ENCODE measurements around the gene BAAT. TPM values are rescaled to one million over a fixed set of nuclear protein-coding genes. Genes with fewer than 3 reads are reported as not detected.

Gene BAAT
- total RNA-seq, 2 donors from 2014 or later: not detected

DNA sequence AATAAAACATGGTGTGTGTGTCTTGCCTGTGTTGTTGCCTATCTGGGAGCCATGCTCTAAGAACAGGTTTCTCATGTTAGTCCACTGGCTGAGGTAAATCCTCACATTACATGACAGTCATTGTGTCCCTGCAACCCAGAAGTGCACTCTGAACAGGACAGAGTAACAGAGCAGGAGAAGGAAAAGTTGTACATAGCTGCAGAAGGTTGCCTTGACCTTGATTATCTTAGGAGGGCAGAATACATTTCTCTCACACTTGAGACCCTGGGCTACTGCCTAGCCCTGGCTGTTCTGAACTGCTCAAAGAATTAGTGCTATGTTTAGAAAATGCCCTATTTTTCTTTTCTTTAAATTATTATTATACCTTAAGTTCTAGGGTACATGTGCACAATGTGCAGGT lies 30.8 kb upstream of the BAAT start:
- peaks cover 21% of the 10 kb centered on the region for H3K9me3 ChIP-seq (ENCODE audit: control insufficient read depth, low read length, poor library complexity, severe bottlenecking)
- no peaks in the 10 kb centered on the region for H3K27me3 Mint-ChIP-seq
- H3K4me3 Mint-ChIP-seq: no peak overlapping the region
- peaks cover 9% of the 10 kb centered on the region for H3K36me3 Mint-ChIP-seq (ENCODE audit: low read depth)
- DNase-seq (no peak), ATAC-seq (no peak)
- no peaks in the 10 kb centered on the region for H3K4me1 Mint-ChIP-seq
- no peak overlapping the region for H3K27ac Mint-ChIP-seq

DNA sequence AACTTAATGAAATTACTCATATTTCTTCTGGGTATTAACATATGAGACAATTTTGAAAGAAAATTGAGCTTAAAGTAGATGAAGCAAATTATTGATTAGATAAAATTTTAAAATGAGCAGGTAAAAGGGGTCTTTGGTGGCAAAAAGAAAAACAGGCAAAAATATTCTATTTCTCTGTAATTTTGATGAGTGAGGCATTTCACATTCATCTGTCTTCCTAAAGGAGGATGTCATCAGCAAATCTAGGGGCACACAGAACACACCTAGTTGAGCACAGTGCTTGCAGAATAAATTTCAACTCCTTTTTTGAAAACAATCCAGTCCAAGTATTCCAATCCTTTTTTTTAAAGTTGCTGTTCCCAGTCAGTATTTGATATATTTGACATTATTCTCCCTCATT lies 30.0 kb upstream of the BAAT start:
- Mint-ChIP-seq H3K4me1 (no peaks in the 10 kb centered on the region), H3K4me3 (no peak overlapping the region), H3K27ac (no peak overlapping the region), H3K27me3 (no peaks in the 10 kb centered on the region), H3K36me3 (ENCODE audit: low read depth) (peaks cover 9% of the 10 kb centered on the region)
- ATAC-seq: no peak
- DNase-seq: no peak
- peaks cover 20% of the 10 kb centered on the region for H3K9me3 ChIP-seq (ENCODE audit: control insufficient read depth, low read length, poor library complexity, severe bottlenecking)

DNA sequence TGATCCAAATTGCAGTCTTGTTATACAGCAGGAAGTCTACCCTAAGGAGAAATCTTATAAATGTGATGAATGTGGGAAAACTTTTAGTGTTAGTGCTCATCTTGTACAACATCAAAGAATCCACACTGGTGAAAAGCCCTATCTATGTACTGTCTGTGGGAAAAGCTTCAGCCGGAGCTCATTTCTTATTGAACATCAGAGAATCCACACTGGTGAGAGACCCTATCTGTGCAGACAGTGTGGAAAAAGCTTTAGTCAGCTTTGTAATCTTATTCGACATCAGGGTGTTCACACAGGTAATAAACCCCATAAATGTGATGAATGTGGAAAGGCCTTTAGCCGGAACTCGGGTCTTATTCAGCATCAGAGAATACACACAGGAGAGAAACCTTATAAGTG lies 24.3 kb upstream of the BAAT start:
- ATAC-seq (no peak), DNase-seq (no peak)
- H3K9me3 ChIP-seq (ENCODE audit: control insufficient read depth, low read length, poor library complexity, severe bottlenecking): peaks cover 45% of the 10 kb centered on the region
- H3K36me3 Mint-ChIP-seq (ENCODE audit: low read depth): peaks cover 10% of the 10 kb centered on the region
- no peak overlapping the region for H3K4me3 Mint-ChIP-seq
- no peaks in the 10 kb centered on the region for H3K27me3 Mint-ChIP-seq
- no peak overlapping the region for H3K27ac Mint-ChIP-seq
- no peaks in the 10 kb centered on the region for H3K4me1 Mint-ChIP-seq

DNA sequence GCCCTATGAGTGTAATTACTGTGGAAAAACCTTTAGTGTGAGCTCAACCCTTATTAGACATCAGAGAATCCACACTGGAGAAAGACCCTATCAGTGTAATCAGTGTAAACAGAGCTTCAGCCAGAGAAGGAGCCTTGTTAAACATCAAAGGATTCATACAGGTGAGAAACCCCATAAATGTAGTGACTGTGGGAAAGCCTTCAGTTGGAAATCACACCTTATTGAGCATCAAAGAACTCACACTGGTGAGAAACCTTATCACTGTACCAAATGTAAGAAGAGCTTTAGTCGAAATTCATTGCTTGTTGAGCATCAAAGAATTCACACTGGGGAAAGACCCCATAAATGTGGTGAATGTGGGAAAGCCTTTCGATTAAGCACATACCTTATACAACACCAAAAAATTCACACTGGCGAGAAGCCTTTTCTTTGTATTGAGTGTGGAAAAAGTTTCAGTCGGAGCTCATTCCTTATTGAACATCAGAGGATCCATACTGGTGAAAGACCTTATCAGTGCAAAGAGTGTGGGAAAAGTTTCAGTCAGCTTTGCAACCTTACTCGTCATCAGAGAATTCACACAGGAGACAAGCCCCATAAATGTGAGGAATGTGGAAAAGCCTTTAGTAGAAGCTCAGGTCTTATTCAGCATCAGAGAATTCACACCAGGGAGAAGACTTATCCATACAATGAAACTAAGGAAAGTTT lies 23.7 kb upstream of the BAAT start:
- Mint-ChIP-seq H3K27ac (no peak overlapping the region), H3K4me1 (no peaks in the 10 kb centered on the region), H3K36me3 (ENCODE audit: low read depth) (peaks cover 13% of the 10 kb centered on the region), H3K4me3 (no peak overlapping the region), H3K27me3 (no peaks in the 10 kb centered on the region)
- ATAC-seq (no peak), DNase-seq (no peak)
- H3K9me3 ChIP-seq (ENCODE audit: control insufficient read depth, low read length, poor library complexity, severe bottlenecking): peaks cover 48% of the 10 kb centered on the region

DNA sequence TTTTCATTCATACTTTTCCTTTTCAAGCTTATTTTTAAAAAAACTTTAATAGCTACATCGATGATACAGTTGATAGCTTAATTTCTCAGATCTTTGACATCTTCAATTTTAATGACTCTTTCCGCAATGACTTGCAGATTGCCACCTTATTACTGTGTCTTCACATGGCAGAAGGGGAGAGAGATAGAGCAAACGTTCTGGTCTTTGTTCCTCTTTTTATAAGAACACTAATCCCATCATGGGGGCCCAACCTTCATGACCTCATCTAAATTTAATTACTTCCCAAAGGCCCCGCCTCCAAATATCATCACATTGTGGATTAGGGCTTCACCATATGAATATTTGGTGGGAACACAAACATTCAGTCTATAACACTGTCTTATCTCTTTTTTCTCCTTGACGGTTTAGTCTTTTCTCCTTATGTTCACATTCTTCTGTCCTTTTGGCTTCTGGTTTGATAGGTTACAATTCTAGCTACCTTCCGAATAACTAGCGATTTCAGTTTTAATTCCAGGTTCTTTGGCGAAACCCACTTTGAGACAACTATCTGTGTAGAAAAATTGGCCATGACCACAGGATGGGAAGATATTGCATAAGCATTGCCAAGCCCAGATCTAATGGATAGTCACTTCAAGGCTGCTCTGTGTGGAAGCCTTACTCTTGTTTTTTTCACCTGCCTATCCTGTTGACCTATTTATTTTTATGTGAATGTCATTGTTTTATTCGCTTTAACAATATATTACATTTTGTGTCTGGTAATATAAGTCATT lies 18.9 kb upstream of the BAAT start:
- no peak for DNase-seq
- Mint-ChIP-seq H3K36me3 (ENCODE audit: low read depth) (peaks cover 32% of the 10 kb centered on the region), H3K27me3 (no peaks in the 10 kb centered on the region), H3K4me1 (peaks cover 19% of the 10 kb centered on the region), H3K27ac (no peak overlapping the region), H3K4me3 (no peak overlapping the region)
- ATAC-seq: no peak
- H3K9me3 ChIP-seq (ENCODE audit: control insufficient read depth, low read length, poor library complexity, severe bottlenecking): peaks cover 29% of the 10 kb centered on the region

DNA sequence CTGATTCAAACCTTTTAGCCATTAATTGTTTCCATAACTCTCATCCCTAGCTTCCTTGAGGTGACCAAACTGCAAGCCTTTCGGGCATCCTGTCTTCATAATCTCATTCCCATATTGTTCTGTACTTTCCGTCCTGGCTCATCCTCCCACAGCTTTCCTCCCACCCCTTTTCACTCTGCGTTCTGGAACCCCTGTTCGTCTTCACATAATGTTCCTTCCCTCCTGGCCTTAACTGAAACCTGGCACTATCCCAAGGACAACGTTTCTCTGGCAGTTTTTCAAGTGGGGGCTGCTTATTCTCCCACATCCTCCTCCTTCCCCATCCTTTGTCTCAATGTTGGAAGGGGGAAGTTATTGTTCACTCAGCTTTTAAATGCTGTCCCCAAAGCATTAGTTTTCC lies 15.3 kb upstream of the BAAT start:
- Mint-ChIP-seq H3K27me3 (no peaks in the 10 kb centered on the region), H3K4me3 (peak overlapping the region; percentile 67), H3K36me3 (ENCODE audit: low read depth) (peaks cover 30% of the 10 kb centered on the region), H3K4me1 (peaks cover 38% of the 10 kb centered on the region), H3K27ac (peak overlapping the region; percentile 99)
- ATAC-seq: no peak
- peaks cover 3% of the 10 kb centered on the region for H3K9me3 ChIP-seq (ENCODE audit: control insufficient read depth, low read length, poor library complexity, severe bottlenecking)
- DNase-seq: no peak

DNA sequence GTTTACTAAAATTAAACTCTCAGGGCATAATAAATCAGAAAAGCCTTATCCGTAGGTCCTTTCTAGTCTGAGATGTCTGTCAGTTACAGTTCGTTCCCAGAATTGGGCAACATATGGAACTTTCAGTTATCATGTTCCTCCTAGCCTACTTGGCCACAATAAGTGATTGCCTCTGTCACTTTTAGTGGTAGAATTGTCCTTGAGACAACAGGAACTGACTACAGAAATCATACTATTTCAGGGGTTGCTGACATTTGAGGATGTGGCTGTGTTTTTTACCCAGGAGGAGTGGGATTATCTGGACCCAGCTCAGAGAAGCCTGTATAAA lies 14.8 kb upstream of the BAAT start:
- ATAC-seq: no peak
- peaks cover 29% of the 10 kb centered on the region for H3K36me3 Mint-ChIP-seq (ENCODE audit: low read depth)

DNA sequence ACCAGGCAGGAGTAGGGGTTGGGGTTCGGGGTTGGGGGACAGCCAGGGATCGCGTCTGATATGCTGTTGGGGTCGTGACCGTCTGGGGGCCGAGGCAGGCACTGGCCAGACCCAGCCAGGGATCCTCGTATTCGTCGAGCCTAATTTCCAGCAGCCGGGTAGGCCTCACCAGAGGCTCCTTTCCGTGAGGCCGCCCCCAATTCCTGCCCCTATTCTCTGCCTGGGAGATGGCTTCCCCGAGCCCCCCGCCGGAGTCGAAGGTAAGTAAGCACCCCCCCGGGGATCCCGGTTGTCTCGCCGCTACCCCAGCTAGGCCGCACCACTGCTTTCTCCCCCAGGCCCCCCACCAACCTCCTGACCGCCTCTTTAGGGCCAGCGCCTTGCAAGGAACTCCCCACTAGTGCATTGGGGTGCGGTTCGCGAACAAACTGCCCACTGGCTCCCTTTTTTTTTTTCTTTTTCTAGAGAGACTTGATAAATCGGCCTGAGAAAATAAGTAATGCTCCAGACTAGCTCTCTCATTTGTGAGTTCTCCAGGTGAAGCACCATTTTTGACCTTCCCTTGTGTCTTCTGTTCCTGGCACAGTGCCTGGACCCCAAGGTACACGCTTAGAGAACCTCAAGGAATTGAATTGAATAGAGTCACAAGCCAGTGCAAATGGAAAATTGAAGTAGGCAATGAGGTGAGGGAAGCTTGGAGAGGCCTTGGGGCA lies 14.3 kb upstream of the BAAT start:
- Mint-ChIP-seq H3K4me1 (peaks cover 45% of the 10 kb centered on the region), H3K27ac (peak overlapping the region; percentile 99), H3K27me3 (no peaks in the 10 kb centered on the region), H3K4me3 (peak overlapping the region; percentile 99), H3K36me3 (ENCODE audit: low read depth) (peaks cover 29% of the 10 kb centered on the region)
- peaks cover 3% of the 10 kb centered on the region for H3K9me3 ChIP-seq (ENCODE audit: control insufficient read depth, low read length, poor library complexity, severe bottlenecking)
- peak; percentile 6 for ATAC-seq
- peak in 1 of 3 donors; percentile 6 for DNase-seq

More for the DNA sequence above, 14.8 kb upstream of the BAAT start:
- H3K27ac Mint-ChIP-seq: peak overlapping the region; percentile 99
- H3K9me3 ChIP-seq (ENCODE audit: control insufficient read depth, low read length, poor library complexity, severe bottlenecking): peaks cover 3% of the 10 kb centered on the region
- DNase-seq: no peak
- H3K27me3 Mint-ChIP-seq: no peaks in the 10 kb centered on the region
- H3K4me3 Mint-ChIP-seq: peak overlapping the region; percentile 99
- H3K4me1 Mint-ChIP-seq: peaks cover 42% of the 10 kb centered on the region

DNA sequence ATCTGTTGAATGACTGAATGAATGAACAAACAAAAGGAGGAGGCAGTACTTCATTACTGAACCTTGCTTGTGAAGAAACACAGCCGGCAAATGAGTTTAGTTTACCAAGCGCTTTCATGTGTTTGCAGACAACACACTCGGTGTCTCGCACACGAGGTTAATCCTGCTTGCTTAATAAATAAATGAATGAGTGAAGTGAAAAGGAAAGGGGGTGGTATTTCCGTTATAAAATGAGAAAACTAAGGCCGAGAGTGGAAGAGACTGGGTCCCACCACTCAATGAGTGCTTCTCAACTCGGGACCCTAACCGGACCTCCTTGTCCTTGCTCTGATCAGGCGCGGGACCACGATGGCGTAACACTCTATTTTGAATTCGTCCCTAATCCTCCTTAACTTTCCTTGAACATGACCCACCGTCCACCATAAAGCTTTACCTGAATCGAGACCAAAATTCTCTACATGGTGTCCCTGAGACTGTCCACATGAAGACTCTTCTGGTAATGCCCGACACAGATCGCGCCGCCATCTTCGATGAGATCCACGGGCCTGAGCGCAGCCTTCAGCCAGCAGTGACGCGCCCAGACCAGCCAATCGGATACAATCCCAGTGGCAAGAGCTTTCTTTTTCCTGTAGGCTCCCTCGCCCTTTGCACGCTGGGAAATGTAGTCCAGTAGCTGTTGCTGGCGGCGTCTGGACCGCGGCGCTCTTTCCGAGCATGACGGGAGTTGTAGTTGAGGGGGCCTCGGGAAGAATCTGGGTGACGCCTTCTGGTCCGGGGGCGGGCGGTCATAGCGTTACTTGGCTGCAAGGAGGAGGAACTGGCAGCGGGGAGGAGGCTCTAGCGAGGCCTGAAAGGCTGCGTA lies 13.5 kb upstream of the BAAT start, which contains the start of the genes MRPL50 and ZNF189:
Gene MRPL50, minus strand, starts transcription at position 551 of the 862 bp plus-strand sequence. Its CDS starts 26 bp downstream, at position 525.
Gene ZNF189, plus strand, starts transcription at position 784 of the 862 bp plus-strand sequence. CDS start 306 bp downstream, outside the sequence.
- ATAC-seq (peak; percentile 96), DNase-seq (peak; percentile 88 to 92 (median 92))
- Mint-ChIP-seq H3K4me3 (peak within 1 kb of the TSS; percentile 99), H3K36me3 (ENCODE audit: low read depth) (peaks cover 25% of the 10 kb centered on the region), H3K27ac (peak within 1 kb of the TSS; percentile 99), H3K27me3 (no peaks in the 10 kb centered on the region), H3K4me1 (peaks cover 45% of the 10 kb centered on the region)
- H3K9me3 ChIP-seq (ENCODE audit: control insufficient read depth, low read length, poor library complexity, severe bottlenecking): no peaks in the 10 kb centered on the region

DNA sequence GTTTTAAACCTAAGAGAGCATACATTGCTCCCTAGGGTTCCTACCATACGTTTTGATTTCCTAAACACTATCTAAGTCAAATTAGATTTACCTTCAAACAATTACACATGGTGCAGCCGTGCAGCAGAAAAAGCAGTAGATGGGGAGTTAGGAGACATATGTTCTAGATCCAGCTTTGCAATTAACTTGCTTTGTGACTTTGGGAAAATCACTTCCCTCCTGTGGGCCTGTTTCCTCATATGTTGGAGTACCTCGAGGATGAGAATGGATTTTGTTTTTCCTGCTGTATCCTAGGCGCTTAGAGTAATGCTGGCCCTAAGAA lies 12.9 kb upstream of the BAAT start:
- Mint-ChIP-seq H3K4me3 (peak overlapping the region; percentile 99), H3K4me1 (peaks cover 50% of the 10 kb centered on the region), H3K36me3 (ENCODE audit: low read depth) (peaks cover 20% of the 10 kb centered on the region), H3K27me3 (no peaks in the 10 kb centered on the region), H3K27ac (peak overlapping the region; percentile 99)
- ATAC-seq (no peak), DNase-seq (no peak)
- H3K9me3 ChIP-seq (ENCODE audit: control insufficient read depth, low read length, poor library complexity, severe bottlenecking): no peaks in the 10 kb centered on the region

DNA sequence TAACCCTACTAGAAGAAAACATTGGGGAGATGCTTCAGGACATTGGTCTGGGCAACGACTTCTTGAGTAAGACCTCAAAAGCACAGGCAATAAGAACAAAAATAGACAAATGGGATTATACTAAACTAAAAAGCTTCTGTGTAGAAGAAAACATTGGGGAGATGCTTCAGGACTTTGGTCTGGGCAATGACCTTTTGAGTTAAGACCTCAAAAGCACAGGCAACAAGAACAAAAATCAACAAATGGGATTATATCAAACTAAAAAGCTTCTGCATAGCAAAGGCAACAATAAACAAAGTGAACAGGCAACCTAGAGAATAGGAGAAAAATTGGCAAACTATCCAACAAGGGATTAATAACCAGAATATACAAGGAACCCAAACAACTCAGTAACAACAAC lies 9.9 kb upstream of the BAAT start:
- Mint-ChIP-seq H3K27ac (no peak overlapping the region), H3K27me3 (no peaks in the 10 kb centered on the region), H3K4me3 (no peak overlapping the region), H3K4me1 (peaks cover 47% of the 10 kb centered on the region), H3K36me3 (ENCODE audit: low read depth) (peaks cover 4% of the 10 kb centered on the region)
- H3K9me3 ChIP-seq (ENCODE audit: control insufficient read depth, low read length, poor library complexity, severe bottlenecking): no peaks in the 10 kb centered on the region
- ATAC-seq (no peak), DNase-seq (no peak)

DNA sequence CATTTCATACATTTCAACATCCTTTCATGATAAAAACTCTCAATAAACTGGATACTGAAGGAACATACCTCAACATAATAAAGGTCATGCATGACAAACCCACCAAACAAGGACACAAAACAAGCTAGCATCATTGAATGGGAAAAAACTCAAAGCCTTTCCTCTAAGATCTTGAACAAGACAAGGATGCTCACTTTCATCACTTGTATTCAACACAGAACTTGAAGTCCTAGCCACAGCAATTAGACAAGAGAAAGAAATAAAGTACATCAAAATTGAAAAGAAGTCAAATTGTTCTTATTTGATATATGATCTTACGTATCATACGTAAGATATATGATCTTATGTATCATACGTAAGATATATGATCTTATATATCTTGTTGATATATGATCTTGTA lies 8.3 kb upstream of the BAAT start:
- no peak overlapping the region for H3K4me3 Mint-ChIP-seq
- H3K27ac Mint-ChIP-seq: no peak overlapping the region
- H3K4me1 Mint-ChIP-seq: peaks cover 43% of the 10 kb centered on the region

More for the DNA sequence above, 8.3 kb upstream of the BAAT start:
- DNase-seq (no peak), ATAC-seq (no peak)
- no peaks in the 10 kb centered on the region for H3K27me3 Mint-ChIP-seq
- H3K36me3 Mint-ChIP-seq (ENCODE audit: low read depth): no peaks in the 10 kb centered on the region
- H3K9me3 ChIP-seq (ENCODE audit: control insufficient read depth, low read length, poor library complexity, severe bottlenecking): no peaks in the 10 kb centered on the region
